CD14-positive monocyte (primary cell): ENCODE data around the gene TMCO4. TPM values are rescaled to one million over a fixed set of nuclear protein-coding genes. Genes with fewer than 3 reads are reported as not detected.

Source experiments
- DNase-seq, 3 donors: peaks; one replicate each; pipeline ENCODE4 v3.0.0-alpha.2; 2011 to 2022
- H2AFZ ChIP-seq: 2 replicates; pipeline ENCODE4 v1.6.0; 2012; ENCODE audit warnings: mild to moderate bottlenecking, low read depth, low read length, inconsistent platforms; ENCODE audit not compliant: insufficient read depth, poor library complexity, severe bottlenecking
- H3K27ac ChIP-seq, 2 donors: 1 replicate in 1 of 2; 2 replicates in 1 of 2; pipeline ENCODE4 v1.5.1; 2012 to 2013; ENCODE audit warnings: low read length in 2 of 2, control low read depth in 1 of 2, inconsistent platforms in 1 of 2, low read depth in 1 of 2, mild to moderate bottlenecking in 1 of 2
- H3K27me3 ChIP-seq, 2 donors: one replicate each; pipeline versions ENCODE4 v1.6.0 to v1.6.1; 2011 to 2013; ENCODE audit warnings: low read length in 2 of 2; ENCODE audit not compliant: control insufficient read depth in 2 of 2, insufficient read depth in 2 of 2
- H3K36me3 ChIP-seq, 2 donors: replicated peaks in 1 of 2; 1 replicate in 1 of 2; 2 replicates in 1 of 2; pipeline versions ENCODE4 v1.5.1 to v1.6.1; 2012 to 2013; ENCODE audit warnings: low read length in 2 of 2, control low read depth in 1 of 2, inconsistent platforms in 1 of 2, mild to moderate bottlenecking in 1 of 2; ENCODE audit not compliant: insufficient read depth in 2 of 2, control insufficient read depth in 1 of 2
- H3K4me1 ChIP-seq, 2 donors: 1 replicate in 1 of 2; 2 replicates in 1 of 2; pipeline versions ENCODE4 v1.5.1 to v1.6.1; 2012 to 2013; ENCODE audit warnings: low read length in 2 of 2, control low read depth in 1 of 2, inconsistent platforms in 1 of 2, mild to moderate bottlenecking in 1 of 2, moderate library complexity in 1 of 2; ENCODE audit not compliant: insufficient read depth in 2 of 2, control insufficient read depth in 1 of 2
- H3K4me2 ChIP-seq: replicated peaks from 2 replicates; pipeline ENCODE3; 2012; ENCODE audit warnings: low read length, moderate library complexity, mild to moderate bottlenecking; ENCODE audit not compliant: poor library complexity, severe bottlenecking; ENCODE audit errors: extremely low read depth
- H3K4me3 ChIP-seq, 3 experiments: fragments of 200-600 bp in 1 of 3; sonication (generic) in 1 of 3; replicated peaks in 1 of 3; 1 replicate in 2 of 3; 2 replicates in 1 of 3; pipeline ENCODE4 v1.5.1; 2011 to 2013; ENCODE audit warnings: low read length in 3 of 3, mild to moderate bottlenecking in 3 of 3, control low read depth in 2 of 3, low read depth in 2 of 3, inconsistent platforms in 1 of 3, moderate library complexity in 1 of 3
- H3K79me2 ChIP-seq: 2 replicates; pipeline ENCODE4 v1.6.0; 2012; ENCODE audit warnings: mild to moderate bottlenecking, control low read depth, inconsistent platforms, low read length, moderate library complexity; ENCODE audit not compliant: insufficient read depth
- H3K9ac ChIP-seq: 2 replicates; pipeline ENCODE4 v1.6.0; 2017; ENCODE audit warnings: low read length, mild to moderate bottlenecking; ENCODE audit not compliant: insufficient read depth, poor library complexity, severe bottlenecking
- H3K9me3 ChIP-seq, 2 donors: replicated peaks in 1 of 2; 1 replicate in 1 of 2; 2 replicates in 1 of 2; pipeline versions ENCODE4 v1.5.1 to v1.6.1; 2012 to 2013; ENCODE audit warnings: low read length in 2 of 2, control low read depth in 1 of 2; ENCODE audit not compliant: control insufficient read depth in 1 of 2, insufficient read depth in 1 of 2
- H4K20me1 ChIP-seq: 2 replicates; pipeline ENCODE4 v1.6.0; 2012; ENCODE audit warnings: mild to moderate bottlenecking, low read length, control low read depth, moderate library complexity; ENCODE audit not compliant: insufficient read depth
- H3K27ac Mint-ChIP-seq, 7 donors: one replicate each; pipeline ENCODE4 v1.8.0; 2020; ENCODE audit warnings: mild to moderate bottlenecking in 7 of 7, mixed read lengths in 7 of 7, moderate library complexity in 6 of 7, inconsistent platforms in 2 of 7
- H3K27me3 Mint-ChIP-seq, 3 donors: one replicate each; pipeline ENCODE4 v1.8.0; 2021 to 2022; ENCODE audit warnings: low read depth in 3 of 3, mild to moderate bottlenecking in 3 of 3, mixed read lengths in 3 of 3, moderate library complexity in 3 of 3, inconsistent platforms in 1 of 3
- H3K36me3 Mint-ChIP-seq, 2 donors: one replicate each; pipeline ENCODE4 v1.8.0; 2020; ENCODE audit warnings: mixed read lengths in 2 of 2, inconsistent platforms in 1 of 2, mild to moderate bottlenecking in 1 of 2
- H3K4me1 Mint-ChIP-seq: one replicate; pipeline ENCODE4 v1.8.0; 2020; ENCODE audit warnings: mild to moderate bottlenecking, mixed read lengths
- H3K4me3 Mint-ChIP-seq, 2 donors: one replicate each; pipeline ENCODE4 v1.8.0; 2020; ENCODE audit warnings: mild to moderate bottlenecking in 2 of 2, mixed read lengths in 2 of 2, moderate library complexity in 1 of 2
- H3K9me3 Mint-ChIP-seq, 7 donors: one replicate each; pipeline ENCODE4 v1.8.0; 2020 to 2022; ENCODE audit warnings: mixed read lengths in 7 of 7, mild to moderate bottlenecking in 6 of 7, moderate library complexity in 6 of 7, inconsistent platforms in 2 of 7
- WGBS: methylation state at CpG from one replicate; pipeline ENCODE4 v1.1.5; 2013; ENCODE audit warnings: missing lambda C conversion rate; ENCODE audit not compliant: insufficient coverage; 5-methylcytosine and 5-hydroxymethylcytosine counted together
- intact Hi-C, 2 donors: fragments of 100-400 bp; cut with micrococcal nuclease; formaldehyde crosslinking; loops; one replicate each; pipeline versions ENCODE4 v1.15.0 to v1.15.1; 2023
- polyA plus RNA-seq, 3 donors: library from polyadenylated mRNA; depleted of rRNA in 1 of 3; unstranded in 2 of 3; stranded (reverse) in 1 of 3; fragments of 300-500 nt in 2 of 3; fragments of >200 nt in 1 of 3; fragmentation: Illumina TruSeq in 2 of 3; gene quantifications; 1 replicate in 2 of 3; 2 replicates in 1 of 3; pipeline ENCODE4 v1.2.3, GENCODE V29; 2012 to 2021
- TF ChIP-seq, protein P1 (sequence below): fragments of 200-600 bp; IDR thresholded peaks from one replicate; pipeline ENCODE4 v1.8.0; 2022; ENCODE audit warnings: antibody characterized with exemption, mild to moderate bottlenecking

Gene TMCO4
- polyA plus RNA-seq, 3 donors = 6.9 to 10.1 (median 7.9) TPM

DNA sequence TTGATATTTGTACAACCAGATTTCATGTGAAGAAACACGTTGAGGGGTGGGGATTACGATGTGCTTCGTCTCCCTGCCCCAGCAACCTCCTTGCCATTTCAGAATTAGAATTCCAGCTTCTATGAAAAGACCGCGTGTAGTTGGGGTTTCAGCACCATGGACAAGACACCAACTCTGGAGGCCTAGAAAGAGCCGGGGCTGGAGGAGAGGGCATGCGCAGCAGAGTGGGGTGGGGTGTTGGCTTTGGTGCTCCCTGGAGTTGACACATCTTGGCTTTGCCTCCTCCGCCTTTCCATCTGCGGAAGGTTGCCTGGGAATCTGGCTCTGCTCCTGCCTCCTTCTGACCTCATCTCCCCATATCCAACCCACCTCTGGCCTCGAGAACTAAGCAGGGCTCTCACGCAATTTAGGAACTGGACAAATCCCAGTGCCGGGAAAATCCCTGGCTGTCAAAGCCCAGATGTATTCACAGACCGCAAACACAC lies 123.2 kb downstream of the TMCO4 start:
- H3K9ac ChIP-seq = no peak overlapping the region
- H2AFZ ChIP-seq = no peak overlapping the region
- no peaks in the 10 kb centered on the region for H4K20me1 ChIP-seq
- no peak for DNase-seq
- peak overlapping the region in 1 of 7 donors; percentile 7 for H3K27ac Mint-ChIP-seq
- intact Hi-C loops = no loop called here
- no peak overlapping the region for H3K4me3 ChIP-seq
- no peaks in the 10 kb centered on the region for H3K36me3 ChIP-seq
- H3K27me3 Mint-ChIP-seq = peaks cover 6 to 10% (median 7%) of the 10 kb centered on the region in 3 donors
- H3K27ac ChIP-seq = no peak overlapping the region
- peaks cover 0 to 6% of the 10 kb centered on the region in 2 donors for H3K27me3 ChIP-seq
- H3K9me3 ChIP-seq = no peaks in the 10 kb centered on the region
- peaks cover 0 to 3% (median 0%) of the 10 kb centered on the region in 7 donors for H3K9me3 Mint-ChIP-seq
- 40% methylated on average over 8 of the region's 13 CpGs for WGBS
- TF ChIP-seq, protein P1, sequence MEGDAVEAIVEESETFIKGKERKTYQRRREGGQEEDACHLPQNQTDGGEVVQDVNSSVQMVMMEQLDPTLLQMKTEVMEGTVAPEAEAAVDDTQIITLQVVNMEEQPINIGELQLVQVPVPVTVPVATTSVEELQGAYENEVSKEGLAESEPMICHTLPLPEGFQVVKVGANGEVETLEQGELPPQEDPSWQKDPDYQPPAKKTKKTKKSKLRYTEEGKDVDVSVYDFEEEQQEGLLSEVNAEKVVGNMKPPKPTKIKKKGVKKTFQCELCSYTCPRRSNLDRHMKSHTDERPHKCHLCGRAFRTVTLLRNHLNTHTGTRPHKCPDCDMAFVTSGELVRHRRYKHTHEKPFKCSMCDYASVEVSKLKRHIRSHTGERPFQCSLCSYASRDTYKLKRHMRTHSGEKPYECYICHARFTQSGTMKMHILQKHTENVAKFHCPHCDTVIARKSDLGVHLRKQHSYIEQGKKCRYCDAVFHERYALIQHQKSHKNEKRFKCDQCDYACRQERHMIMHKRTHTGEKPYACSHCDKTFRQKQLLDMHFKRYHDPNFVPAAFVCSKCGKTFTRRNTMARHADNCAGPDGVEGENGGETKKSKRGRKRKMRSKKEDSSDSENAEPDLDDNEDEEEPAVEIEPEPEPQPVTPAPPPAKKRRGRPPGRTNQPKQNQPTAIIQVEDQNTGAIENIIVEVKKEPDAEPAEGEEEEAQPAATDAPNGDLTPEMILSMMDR = no peak
- no peaks in the 10 kb centered on the region for H3K4me1 ChIP-seq
- no peaks in the 10 kb centered on the region for H3K79me2 ChIP-seq
- H3K4me1 Mint-ChIP-seq = peaks cover 2% of the 10 kb centered on the region
- H3K4me2 ChIP-seq = no peak overlapping the region
- H3K36me3 Mint-ChIP-seq = no peaks in the 10 kb centered on the region
- H3K4me3 Mint-ChIP-seq = no peak overlapping the region

GRCh38 chr1:19675797-19676196 lies 123.9 kb downstream of the TMCO4 start:
- H3K79me2 ChIP-seq = no peaks in the 10 kb centered on the region
- peaks cover 2% of the 10 kb centered on the region for H3K4me1 Mint-ChIP-seq
- WGBS = 100% methylated on average over 1 of the region's 5 CpGs

More at GRCh38 chr1:19675797-19676196, 123.9 kb downstream of the TMCO4 start:
- Mint-ChIP-seq H3K9me3 (peaks cover 0 to 3% (median 0%) of the 10 kb centered on the region in 7 donors), H3K4me3 (no peak overlapping the region), H3K27me3 (peaks cover 6 to 10% (median 7%) of the 10 kb centered on the region in 3 donors), H3K27ac (no peak overlapping the region), H3K36me3 (no peaks in the 10 kb centered on the region)
- Histone ChIP-seq H4K20me1 (no peaks in the 10 kb centered on the region), H3K4me1 (no peaks in the 10 kb centered on the region), H3K4me2 (no peak overlapping the region), H3K27ac (no peak overlapping the region), H3K4me3 (no peak overlapping the region), H3K27me3 (peaks cover 0 to 6% of the 10 kb centered on the region in 2 donors), H3K9ac (no peak overlapping the region), H2AFZ (no peak overlapping the region), H3K9me3 (no peaks in the 10 kb centered on the region), H3K36me3 (no peaks in the 10 kb centered on the region)
- DNase-seq = no peak
- TF ChIP-seq, protein P1 = no peak
- intact Hi-C loops = no loop called here
